HEK293 (cell line): ENCODE data around the gene RHBDF1.
"Not testable (repeated sequence)": the region's sequence is repeated elsewhere in the genome, so short reads cannot be mapped to it uniquely, and the experiment has no call there.

Source experiments
- ZNF302 ChIP-seq: fragments of 450-650 bp; formaldehyde crosslinking; IDR thresholded peaks from 2 replicates; pipeline ENCODE4 v1.5.1; 2016; ENCODE audit warnings: missing biosample characterization, missing genetic modification characterization, low read depth
- TF ChIP-seq, protein P1 (sequence below): fragments of 450-650 bp; formaldehyde crosslinking; IDR thresholded peaks from 2 replicates; pipeline ENCODE4 v1.5.1; 2016; ENCODE audit warnings: missing biosample characterization, missing genetic modification characterization
- TF ChIP-seq, protein P2 (sequence below): fragments of 450-650 bp; formaldehyde crosslinking; IDR thresholded peaks from 2 replicates; pipeline ENCODE4 v1.5.1; 2016; ENCODE audit warnings: missing biosample characterization, missing genetic modification characterization
- TF ChIP-seq, protein P3 (sequence below): fragments of 450-650 bp; formaldehyde crosslinking; IDR thresholded peaks from 2 replicates; pipeline ENCODE4 v1.5.1; 2016; ENCODE audit warnings: missing biosample characterization, missing genetic modification characterization

DNA sequence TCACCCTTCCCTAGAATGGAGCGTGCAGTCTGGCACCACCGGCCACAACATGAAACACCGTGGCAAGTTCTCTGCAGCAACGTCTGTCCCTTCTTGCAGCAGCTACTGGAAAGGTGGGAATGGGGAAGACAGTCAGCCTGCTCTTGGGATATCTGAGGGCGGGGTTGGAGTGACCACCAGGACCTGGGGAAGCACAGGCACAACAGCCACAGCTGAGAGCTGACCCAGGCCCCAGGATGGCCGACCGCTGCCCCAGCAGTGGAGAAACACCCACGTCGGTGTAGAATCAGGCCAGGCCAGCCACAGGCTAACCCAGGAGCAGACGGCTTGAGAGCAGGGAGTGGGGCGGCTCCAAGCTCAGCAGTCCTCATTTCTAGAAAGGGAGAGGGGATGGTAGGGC is 34.2 kb downstream of the RHBDF1 start:
- TF ChIP-seq, protein P1, sequence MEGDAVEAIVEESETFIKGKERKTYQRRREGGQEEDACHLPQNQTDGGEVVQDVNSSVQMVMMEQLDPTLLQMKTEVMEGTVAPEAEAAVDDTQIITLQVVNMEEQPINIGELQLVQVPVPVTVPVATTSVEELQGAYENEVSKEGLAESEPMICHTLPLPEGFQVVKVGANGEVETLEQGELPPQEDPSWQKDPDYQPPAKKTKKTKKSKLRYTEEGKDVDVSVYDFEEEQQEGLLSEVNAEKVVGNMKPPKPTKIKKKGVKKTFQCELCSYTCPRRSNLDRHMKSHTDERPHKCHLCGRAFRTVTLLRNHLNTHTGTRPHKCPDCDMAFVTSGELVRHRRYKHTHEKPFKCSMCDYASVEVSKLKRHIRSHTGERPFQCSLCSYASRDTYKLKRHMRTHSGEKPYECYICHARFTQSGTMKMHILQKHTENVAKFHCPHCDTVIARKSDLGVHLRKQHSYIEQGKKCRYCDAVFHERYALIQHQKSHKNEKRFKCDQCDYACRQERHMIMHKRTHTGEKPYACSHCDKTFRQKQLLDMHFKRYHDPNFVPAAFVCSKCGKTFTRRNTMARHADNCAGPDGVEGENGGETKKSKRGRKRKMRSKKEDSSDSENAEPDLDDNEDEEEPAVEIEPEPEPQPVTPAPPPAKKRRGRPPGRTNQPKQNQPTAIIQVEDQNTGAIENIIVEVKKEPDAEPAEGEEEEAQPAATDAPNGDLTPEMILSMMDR (tag by site-specific recombination), result not testable (repeated sequence)
- TF ChIP-seq, protein P2, sequence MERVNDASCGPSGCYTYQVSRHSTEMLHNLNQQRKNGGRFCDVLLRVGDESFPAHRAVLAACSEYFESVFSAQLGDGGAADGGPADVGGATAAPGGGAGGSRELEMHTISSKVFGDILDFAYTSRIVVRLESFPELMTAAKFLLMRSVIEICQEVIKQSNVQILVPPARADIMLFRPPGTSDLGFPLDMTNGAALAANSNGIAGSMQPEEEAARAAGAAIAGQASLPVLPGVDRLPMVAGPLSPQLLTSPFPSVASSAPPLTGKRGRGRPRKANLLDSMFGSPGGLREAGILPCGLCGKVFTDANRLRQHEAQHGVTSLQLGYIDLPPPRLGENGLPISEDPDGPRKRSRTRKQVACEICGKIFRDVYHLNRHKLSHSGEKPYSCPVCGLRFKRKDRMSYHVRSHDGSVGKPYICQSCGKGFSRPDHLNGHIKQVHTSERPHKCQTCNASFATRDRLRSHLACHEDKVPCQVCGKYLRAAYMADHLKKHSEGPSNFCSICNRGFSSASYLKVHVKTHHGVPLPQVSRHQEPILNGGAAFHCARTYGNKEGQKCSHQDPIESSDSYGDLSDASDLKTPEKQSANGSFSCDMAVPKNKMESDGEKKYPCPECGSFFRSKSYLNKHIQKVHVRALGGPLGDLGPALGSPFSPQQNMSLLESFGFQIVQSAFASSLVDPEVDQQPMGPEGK (tag by site-specific recombination), result not testable (repeated sequence)
- TF ChIP-seq, protein P3, sequence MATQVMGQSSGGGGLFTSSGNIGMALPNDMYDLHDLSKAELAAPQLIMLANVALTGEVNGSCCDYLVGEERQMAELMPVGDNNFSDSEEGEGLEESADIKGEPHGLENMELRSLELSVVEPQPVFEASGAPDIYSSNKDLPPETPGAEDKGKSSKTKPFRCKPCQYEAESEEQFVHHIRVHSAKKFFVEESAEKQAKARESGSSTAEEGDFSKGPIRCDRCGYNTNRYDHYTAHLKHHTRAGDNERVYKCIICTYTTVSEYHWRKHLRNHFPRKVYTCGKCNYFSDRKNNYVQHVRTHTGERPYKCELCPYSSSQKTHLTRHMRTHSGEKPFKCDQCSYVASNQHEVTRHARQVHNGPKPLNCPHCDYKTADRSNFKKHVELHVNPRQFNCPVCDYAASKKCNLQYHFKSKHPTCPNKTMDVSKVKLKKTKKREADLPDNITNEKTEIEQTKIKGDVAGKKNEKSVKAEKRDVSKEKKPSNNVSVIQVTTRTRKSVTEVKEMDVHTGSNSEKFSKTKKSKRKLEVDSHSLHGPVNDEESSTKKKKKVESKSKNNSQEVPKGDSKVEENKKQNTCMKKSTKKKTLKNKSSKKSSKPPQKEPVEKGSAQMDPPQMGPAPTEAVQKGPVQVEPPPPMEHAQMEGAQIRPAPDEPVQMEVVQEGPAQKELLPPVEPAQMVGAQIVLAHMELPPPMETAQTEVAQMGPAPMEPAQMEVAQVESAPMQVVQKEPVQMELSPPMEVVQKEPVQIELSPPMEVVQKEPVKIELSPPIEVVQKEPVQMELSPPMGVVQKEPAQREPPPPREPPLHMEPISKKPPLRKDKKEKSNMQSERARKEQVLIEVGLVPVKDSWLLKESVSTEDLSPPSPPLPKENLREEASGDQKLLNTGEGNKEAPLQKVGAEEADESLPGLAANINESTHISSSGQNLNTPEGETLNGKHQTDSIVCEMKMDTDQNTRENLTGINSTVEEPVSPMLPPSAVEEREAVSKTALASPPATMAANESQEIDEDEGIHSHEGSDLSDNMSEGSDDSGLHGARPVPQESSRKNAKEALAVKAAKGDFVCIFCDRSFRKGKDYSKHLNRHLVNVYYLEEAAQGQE (tag by site-specific recombination), result not testable (repeated sequence)
- not testable (repeated sequence) for TF ChIP-seq ZNF302
